ENCODE measurements around the gene DNAI1. TPM values are rescaled to one million over a fixed set of nuclear protein-coding genes. Genes with fewer than 3 reads are reported as not detected.

Gene DNAI1
- total RNA-seq, 1 donor from 2014 or later, result 0.52 TPM

- Mint-ChIP-seq H3K27ac (no peak overlapping the region), H3K36me3 (peaks cover 4% of the 10 kb centered on the region), H3K4me1 (peaks cover 8% of the 10 kb centered on the region), H3K27me3 (ENCODE audit: insufficient read depth, low read depth) (peaks cover 6% of the 10 kb centered on the region), H3K9me3 (no peaks in the 10 kb centered on the region), H3K4me3 (no peak overlapping the region)
- Histone ChIP-seq H3K36me3 (no peaks in the 10 kb centered on the region), H3K27me3 (no peaks in the 10 kb centered on the region), H3K27ac (no peak overlapping the region), H3K4me2 (no peak overlapping the region), H4K20me1 (ENCODE audit: low read depth) (peaks cover 13% of the 10 kb centered on the region), H3F3A (ENCODE audit: low read depth) (no peaks in the 10 kb centered on the region), H3K9me3 (ENCODE audit: low read depth) (no peaks in the 10 kb centered on the region), H3K79me2 (ENCODE audit: low read depth) (no peaks in the 10 kb centered on the region), H3K4me1 (peaks cover 3% of the 10 kb centered on the region), H3K4me3 (no peak overlapping the region), H2AFZ (replicated peaks) (no peak overlapping the region), H3K9ac (no peak overlapping the region)
- DNase-seq (ENCODE audit: low spot score), result no peak
- TF ChIP-seq CTCF (IDR thresholded peaks at IDR 0.05) (no peak), EZH2 (IDR thresholded peaks at IDR 0.05) (no peak), EZH2phosphoT487 (IDR thresholded peaks at IDR 0.05) (no peak)
Measured at GRCh38 chr9:34440017-34440416, 18.6 kb upstream of the DNAI1 start.

DNA sequence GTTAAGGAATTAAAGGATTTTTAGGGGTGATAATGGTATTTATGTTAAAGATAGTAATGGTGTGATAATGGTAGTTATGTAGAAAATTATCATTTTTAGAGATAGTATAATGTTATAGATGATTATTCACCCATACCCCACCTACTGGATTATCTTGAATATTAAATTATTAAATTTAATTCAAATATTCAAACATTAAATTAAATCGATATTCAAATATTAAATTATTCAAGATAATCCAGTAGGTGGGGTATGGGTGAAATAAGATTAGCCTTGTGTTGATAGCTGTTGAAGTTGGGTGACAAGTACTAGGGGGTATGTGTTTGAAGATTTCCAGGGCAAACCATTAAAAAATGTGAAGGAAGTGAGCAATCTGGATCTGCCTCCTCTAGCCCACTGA lies 15.8 kb upstream of the DNAI1 start:
- peaks cover 8% of the 10 kb centered on the region for H3K4me1 Mint-ChIP-seq
- no peaks in the 10 kb centered on the region for H3K79me2 ChIP-seq (ENCODE audit: low read depth)
- H3K9me3 ChIP-seq (ENCODE audit: low read depth), result no peaks in the 10 kb centered on the region

DNA sequence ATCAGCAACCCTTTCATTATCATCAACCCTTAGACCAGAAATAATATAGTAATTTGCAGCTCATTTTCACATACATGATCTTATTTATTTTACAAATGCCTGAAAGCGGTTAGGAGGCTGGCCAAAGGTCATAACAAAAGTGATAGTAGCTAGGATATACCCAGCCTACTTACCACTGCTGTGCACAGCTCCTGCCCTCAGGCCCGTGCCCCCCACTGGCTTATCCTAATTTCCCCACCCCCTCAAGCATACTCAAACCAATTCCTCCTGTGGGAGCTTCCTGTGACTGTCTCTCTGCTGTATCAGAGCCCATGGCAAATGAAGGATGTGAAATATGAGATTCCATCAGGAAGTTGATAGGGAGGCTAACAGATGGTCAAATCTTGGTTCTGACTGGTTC lies 15.1 kb upstream of the DNAI1 start:
- H3K4me2 ChIP-seq, result no peak overlapping the region
- Mint-ChIP-seq H3K27ac (no peak overlapping the region), H3K36me3 (peaks cover 4% of the 10 kb centered on the region), H3K4me1 (peaks cover 8% of the 10 kb centered on the region), H3K27me3 (ENCODE audit: insufficient read depth, low read depth) (peaks cover 6% of the 10 kb centered on the region), H3K9me3 (no peaks in the 10 kb centered on the region), H3K4me3 (no peak overlapping the region)
- no peak overlapping the region for H3K9ac ChIP-seq
- no peak overlapping the region for H2AFZ ChIP-seq (replicated peaks)
- no peak overlapping the region for H3K27ac ChIP-seq
- no peaks in the 10 kb centered on the region for H3K36me3 ChIP-seq
- H3K79me2 ChIP-seq (ENCODE audit: low read depth), result no peaks in the 10 kb centered on the region
- peaks cover 6% of the 10 kb centered on the region for H4K20me1 ChIP-seq (ENCODE audit: low read depth)
- TF ChIP-seq CTCF (IDR thresholded peaks at IDR 0.05) (no peak), EZH2phosphoT487 (IDR thresholded peaks at IDR 0.05) (no peak), EZH2 (IDR thresholded peaks at IDR 0.05) (no peak)
- no peaks in the 10 kb centered on the region for H3F3A ChIP-seq (ENCODE audit: low read depth)
- no peak for DNase-seq (ENCODE audit: low spot score)
- H3K9me3 ChIP-seq (ENCODE audit: low read depth), result no peaks in the 10 kb centered on the region
- H3K4me1 ChIP-seq, result peaks cover 3% of the 10 kb centered on the region
- no peak overlapping the region for H3K4me3 ChIP-seq
- no peaks in the 10 kb centered on the region for H3K27me3 ChIP-seq

More for the DNA sequence above, 15.8 kb upstream of the DNAI1 start:
- Mint-ChIP-seq H3K27me3 (ENCODE audit: insufficient read depth, low read depth) (peaks cover 6% of the 10 kb centered on the region), H3K4me3 (no peak overlapping the region), H3K36me3 (peaks cover 4% of the 10 kb centered on the region), H3K27ac (no peak overlapping the region), H3K9me3 (no peaks in the 10 kb centered on the region)
- TF ChIP-seq EZH2 (IDR thresholded peaks at IDR 0.05) (no peak), EZH2phosphoT487 (IDR thresholded peaks at IDR 0.05) (no peak), CTCF (IDR thresholded peaks at IDR 0.05) (no peak)
- Histone ChIP-seq H2AFZ (replicated peaks) (no peak overlapping the region), H3K36me3 (no peaks in the 10 kb centered on the region), H3F3A (ENCODE audit: low read depth) (no peaks in the 10 kb centered on the region), H3K27me3 (no peaks in the 10 kb centered on the region), H3K4me1 (peaks cover 3% of the 10 kb centered on the region), H3K9ac (no peak overlapping the region), H4K20me1 (ENCODE audit: low read depth) (peaks cover 6% of the 10 kb centered on the region), H3K27ac (no peak overlapping the region), H3K4me3 (no peak overlapping the region), H3K4me2 (no peak overlapping the region)
- no peak for DNase-seq (ENCODE audit: low spot score)
